ENCODE measurements around the gene GTPBP3. TPM values are rescaled to one million over a fixed set of nuclear protein-coding genes. Genes with fewer than 3 reads are reported as not detected.

The GTPBP3 gene
- total and polyA plus RNA-seq, 2 experiments from 2014 or later = 7.9 to 14.8 TPM

DNA sequence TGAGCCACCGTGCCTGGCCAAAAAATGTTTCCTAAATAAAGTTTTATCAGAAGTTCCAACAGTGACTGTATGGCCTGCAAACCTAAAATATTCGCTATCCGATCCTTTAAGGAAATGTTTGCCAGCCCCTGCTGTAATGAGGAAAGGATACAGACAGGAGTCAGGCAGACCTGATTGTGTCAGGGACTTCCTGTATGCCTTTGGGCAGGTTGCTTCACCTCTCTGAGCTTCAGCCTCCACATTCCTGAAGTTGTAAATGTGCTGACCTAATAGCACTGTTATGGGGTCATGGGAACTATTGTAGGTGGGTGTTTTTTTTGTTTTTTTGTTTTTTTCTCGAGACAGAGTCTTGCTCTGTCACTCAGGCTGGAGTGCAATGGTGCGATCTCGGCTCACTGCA lies 40.4 kb upstream of the GTPBP3 start:
- in situ Hi-C loops (cut with MboI) = no loop called here
- H3K9me3 ChIP-seq (ENCODE audit: low read depth) = no peaks in the 10 kb centered on the region
- H3K79me2 ChIP-seq (ENCODE audit: insufficient read depth) = no peaks in the 10 kb centered on the region
- no peaks in the 10 kb centered on the region for H3K9me2 ChIP-seq (ENCODE audit: insufficient read depth)
- H2AFZ ChIP-seq = no peak overlapping the region
- H3K4me2 ChIP-seq (ENCODE audit: unreplicated experiment) = no peak overlapping the region
- TF ChIP-seq EZH2 (IDR thresholded peaks at IDR 0.05; ENCODE audit: insufficient read depth, poor library complexity, severe bottlenecking) (no peak), EZH2phosphoT487 (IDR thresholded peaks at IDR 0.05; ENCODE audit: insufficient read depth, low read depth) (no peak)
- H3K4me3 ChIP-seq = no peak overlapping the region
- no peaks in the 10 kb centered on the region for H3K36me3 ChIP-seq (ENCODE audit: low read depth)
- H3F3A ChIP-seq (ENCODE audit: insufficient read depth) = peaks cover 6% of the 10 kb centered on the region; the same call in 1 of the 2 replicates
- H3K27me3 ChIP-seq (replicated peaks; ENCODE audit: insufficient read depth) = no peaks in the 10 kb centered on the region
- no peak overlapping the region for H3K27ac ChIP-seq
- H3K4me1 ChIP-seq (ENCODE audit: insufficient read depth) = no peaks in the 10 kb centered on the region
- H4K20me1 ChIP-seq (ENCODE audit: insufficient read depth) = no peaks in the 10 kb centered on the region
- WGBS, 2 experiments (ENCODE audit: low coverage in 1 of 2, low lambda C conversion rate in 2 of 2, missing lambda C conversion rate in 2 of 2) = 81% methylated on average over 6 of the region's 6 CpGs
- no peak overlapping the region for H3K9ac ChIP-seq
- no peak for DNase-seq

- Histone ChIP-seq H3K36me3 (ENCODE audit: low read depth) (no peaks in the 10 kb centered on the region), H3K4me2 (ENCODE audit: unreplicated experiment) (no peak overlapping the region), H3F3A (ENCODE audit: insufficient read depth) (peaks cover 19% of the 10 kb centered on the region), H3K9me3 (ENCODE audit: low read depth) (no peaks in the 10 kb centered on the region), H3K9ac (no peak overlapping the region), H3K27ac (no peak overlapping the region), H3K4me1 (ENCODE audit: insufficient read depth) (peaks cover 15% of the 10 kb centered on the region; the same call in 1 of the 2 replicates), H2AFZ (no peak overlapping the region), H3K79me2 (ENCODE audit: insufficient read depth) (no peaks in the 10 kb centered on the region), H4K20me1 (ENCODE audit: insufficient read depth) (no peaks in the 10 kb centered on the region), H3K9me2 (ENCODE audit: insufficient read depth) (no peaks in the 10 kb centered on the region), H3K4me3 (no peak overlapping the region), H3K27me3 (replicated peaks; ENCODE audit: insufficient read depth) (no peaks in the 10 kb centered on the region)
- in situ Hi-C loops (cut with MboI) = loop anchor here (10.0 kb wide), 1 partner anchor 84 kb away; no protein-coding TSS in a partner anchor
- DNase-seq = no peak
- TF ChIP-seq EZH2phosphoT487 (IDR thresholded peaks at IDR 0.05; ENCODE audit: insufficient read depth, low read depth) (no peak), EZH2 (IDR thresholded peaks at IDR 0.05; ENCODE audit: insufficient read depth, poor library complexity, severe bottlenecking) (no peak)
- 93 to 94% methylated on average over 45 to 51 of the region's 51 CpGs for WGBS, 2 experiments (ENCODE audit: low coverage in 1 of 2, low lambda C conversion rate in 2 of 2, missing lambda C conversion rate in 2 of 2)
Observed at GRCh38 chr19:17300992-17301619, 36.2 kb upstream of the GTPBP3 start.

DNA sequence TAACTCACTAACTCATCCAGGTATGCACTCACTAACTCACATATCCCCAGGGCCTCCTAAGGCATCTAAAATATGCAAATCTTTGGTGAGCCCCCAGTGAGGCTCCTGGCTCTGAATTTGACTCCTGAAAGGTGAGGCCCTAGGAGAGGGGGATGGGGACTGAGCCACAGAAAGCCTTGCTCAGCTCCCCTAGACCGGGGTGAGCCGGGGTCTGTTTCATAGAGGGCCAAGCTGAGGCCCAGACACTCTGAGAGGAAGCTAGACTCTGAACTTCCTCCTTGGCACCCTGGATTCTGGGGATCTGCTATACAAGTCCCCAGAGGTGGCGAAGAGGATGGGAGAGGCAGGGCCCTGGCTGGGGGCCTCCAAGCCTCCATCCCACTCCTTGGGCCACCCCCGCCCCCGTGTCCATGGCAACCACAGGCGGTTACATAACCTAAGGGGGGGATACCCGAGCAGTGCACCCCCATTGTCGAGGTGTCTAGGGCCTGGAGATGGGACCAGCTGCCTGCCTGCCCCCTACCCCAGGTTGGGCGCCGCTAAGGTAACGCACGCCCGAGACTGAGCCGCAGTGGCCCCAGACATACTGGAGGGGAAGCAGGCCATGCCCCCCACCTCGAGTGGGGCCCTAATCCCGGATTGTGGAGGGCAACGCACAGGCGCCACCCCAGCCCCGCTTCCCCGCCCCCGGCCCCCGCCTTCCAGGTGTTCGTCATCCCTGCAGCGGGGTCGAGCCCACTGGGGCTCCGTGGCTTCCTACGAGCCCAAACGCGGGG lies 34.8 kb upstream of the GTPBP3 start:
- no peak overlapping the region for H3K27ac ChIP-seq

GRCh38 chr19:17303167-17303939 lies 34.0 kb upstream of the GTPBP3 start, which contains the start of gene ABHD8:
ABHD8 (minus strand) TSS chr19:17303425; CDS start chr19:17301616, 1,809 bp downstream.
- Histone ChIP-seq H3K9ac (peak within 1 kb of the TSS; percentile 66), H3K79me2 (ENCODE audit: insufficient read depth) (peaks cover 15% of the 10 kb centered on the region), H3K36me3 (ENCODE audit: low read depth) (no peaks in the 10 kb centered on the region), H3K27ac (no peak within 1 kb of the TSS), H3K27me3 (replicated peaks; ENCODE audit: insufficient read depth) (no peaks in the 10 kb centered on the region), H3F3A (ENCODE audit: insufficient read depth) (peaks cover 18% of the 10 kb centered on the region), H3K4me2 (ENCODE audit: unreplicated experiment) (peak within 1 kb of the TSS; percentile 72), H3K9me3 (ENCODE audit: low read depth) (no peaks in the 10 kb centered on the region), H3K4me3 (peak within 1 kb of the TSS; percentile 77), H4K20me1 (ENCODE audit: insufficient read depth) (no peaks in the 10 kb centered on the region), H2AFZ (peak within 1 kb of the TSS; percentile 84), H3K4me1 (ENCODE audit: insufficient read depth) (peaks cover 22% of the 10 kb centered on the region), H3K9me2 (ENCODE audit: insufficient read depth) (no peaks in the 10 kb centered on the region)
- peak; percentile 98 for DNase-seq
- 1% methylated on average over 35 to 36 of the region's 52 CpGs for WGBS, 2 experiments (ENCODE audit: low coverage in 1 of 2, low lambda C conversion rate in 2 of 2, missing lambda C conversion rate in 2 of 2)
- TF ChIP-seq EZH2phosphoT487 (IDR thresholded peaks at IDR 0.05; ENCODE audit: insufficient read depth, low read depth) (no peak), EZH2 (IDR thresholded peaks at IDR 0.05; ENCODE audit: insufficient read depth, poor library complexity, severe bottlenecking) (no peak)
- in situ Hi-C loops (cut with MboI) = loop anchor here (10.0 kb wide), 1 partner anchor 81 kb away; no protein-coding TSS in a partner anchor

More for the DNA sequence above, 34.8 kb upstream of the GTPBP3 start:
- H3K36me3 ChIP-seq (ENCODE audit: low read depth) = no peaks in the 10 kb centered on the region
- peak overlapping the region; percentile 63 for H3K4me2 ChIP-seq (ENCODE audit: unreplicated experiment)
- H3F3A ChIP-seq (ENCODE audit: insufficient read depth) = peaks cover 18% of the 10 kb centered on the region
- TF ChIP-seq EZH2 (IDR thresholded peaks at IDR 0.05; ENCODE audit: insufficient read depth, poor library complexity, severe bottlenecking) (no peak), EZH2phosphoT487 (IDR thresholded peaks at IDR 0.05; ENCODE audit: insufficient read depth, low read depth) (no peak)
- H3K4me3 ChIP-seq = peak overlapping the region; percentile 77
- H3K9ac ChIP-seq = peak overlapping the region; percentile 66
- peaks cover 11% of the 10 kb centered on the region for H3K79me2 ChIP-seq (ENCODE audit: insufficient read depth)
- no peak for DNase-seq
- peak overlapping the region; percentile 84 for H2AFZ ChIP-seq
- H3K9me2 ChIP-seq (ENCODE audit: insufficient read depth) = no peaks in the 10 kb centered on the region
- in situ Hi-C loops (cut with MboI) = loop anchor here (10.0 kb wide), 1 partner anchor 82 kb away; no protein-coding TSS in a partner anchor
- H3K9me3 ChIP-seq (ENCODE audit: low read depth) = no peaks in the 10 kb centered on the region
- H3K27me3 ChIP-seq (replicated peaks; ENCODE audit: insufficient read depth) = no peaks in the 10 kb centered on the region
- H4K20me1 ChIP-seq (ENCODE audit: insufficient read depth) = no peaks in the 10 kb centered on the region
- 16 to 18% methylated on average over 18 to 27 of the region's 29 CpGs for WGBS, 2 experiments (ENCODE audit: low coverage in 1 of 2, low lambda C conversion rate in 2 of 2, missing lambda C conversion rate in 2 of 2)
- peaks cover 22% of the 10 kb centered on the region for H3K4me1 ChIP-seq (ENCODE audit: insufficient read depth)

Data from GM23248 (cell line).